ENCODE measurements around the gene PHTF1. TPM values are rescaled to one million over a fixed set of nuclear protein-coding genes. Genes with fewer than 3 reads are reported as not detected.

PHTF1 gene
- total and polyA plus RNA-seq, 10 of the 15 experiments (the other 5 are each of a cell fraction or from before 2014, with no cell fraction given), result 7.8 to 37.6 (median 24.1) TPM

GRCh38 chr1:113647164-113647563, 112.1 kb downstream of the PHTF1 start:
- no peaks in the 10 kb centered on the region for H3K9me3 ChIP-seq (replicated peaks; ENCODE audit: control insufficient read depth, insufficient read depth, low read length)
- FAIRE-seq (no peak), DNase-seq (ENCODE audit: low read depth, low spot score) (no peak), ATAC-seq (no peak)
- POLR2A ChIA-PET, result no interaction called here
- RAD21 ChIA-PET (ENCODE audit: unreplicated experiment), result no interaction called here
- no peak overlapping the region for H3K4me2 ChIP-seq (ENCODE audit: control insufficient read depth, insufficient read depth)
- no peaks in the 10 kb centered on the region for H3K79me2 ChIP-seq (ENCODE audit: control insufficient read depth, insufficient read depth, low read length)
- TF ChIP-seq IRF3 (IDR thresholded peaks at IDR 0.05), result no peak
- TF ChIP-seq, protein P1, sequence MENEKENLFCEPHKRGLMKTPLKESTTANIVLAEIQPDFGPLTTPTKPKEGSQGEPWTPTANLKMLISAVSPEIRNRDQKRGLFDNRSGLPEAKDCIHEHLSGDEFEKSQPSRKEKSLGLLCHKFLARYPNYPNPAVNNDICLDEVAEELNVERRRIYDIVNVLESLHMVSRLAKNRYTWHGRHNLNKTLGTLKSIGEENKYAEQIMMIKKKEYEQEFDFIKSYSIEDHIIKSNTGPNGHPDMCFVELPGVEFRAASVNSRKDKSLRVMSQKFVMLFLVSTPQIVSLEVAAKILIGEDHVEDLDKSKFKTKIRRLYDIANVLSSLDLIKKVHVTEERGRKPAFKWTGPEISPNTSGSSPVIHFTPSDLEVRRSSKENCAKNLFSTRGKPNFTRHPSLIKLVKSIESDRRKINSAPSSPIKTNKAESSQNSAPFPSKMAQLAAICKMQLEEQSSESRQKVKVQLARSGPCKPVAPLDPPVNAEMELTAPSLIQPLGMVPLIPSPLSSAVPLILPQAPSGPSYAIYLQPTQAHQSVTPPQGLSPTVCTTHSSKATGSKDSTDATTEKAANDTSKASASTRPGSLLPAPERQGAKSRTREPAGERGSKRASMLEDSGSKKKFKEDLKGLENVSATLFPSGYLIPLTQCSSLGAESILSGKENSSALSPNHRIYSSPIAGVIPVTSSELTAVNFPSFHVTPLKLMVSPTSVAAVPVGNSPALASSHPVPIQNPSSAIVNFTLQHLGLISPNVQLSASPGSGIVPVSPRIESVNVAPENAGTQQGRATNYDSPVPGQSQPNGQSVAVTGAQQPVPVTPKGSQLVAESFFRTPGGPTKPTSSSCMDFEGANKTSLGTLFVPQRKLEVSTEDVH (IDR thresholded peaks at IDR 0.05; ENCODE audit: low read depth, partially characterized antibody), result no peak
- no peak for TF ChIP-seq CHD2 (IDR thresholded peaks at IDR 0.05; ENCODE audit: borderline replicate concordance, low read depth, low read length)
- TF ChIP-seq RELA (IDR thresholded peaks at IDR 0.05; ENCODE audit: borderline replicate concordance, partially characterized antibody), result no peak
- no peak for TF ChIP-seq POU2F2 (IDR thresholded peaks at IDR 0.05; ENCODE audit: borderline replicate concordance, low read depth, low read length)
- TF ChIP-seq CBX3 (IDR thresholded peaks at IDR 0.05; ENCODE audit: borderline replicate concordance, low read depth), result no peak
- no peak for TF ChIP-seq SMARCA5 (IDR thresholded peaks at IDR 0.05)
- no peak for TF ChIP-seq STAT1 (conservative IDR thresholded peaks at IDR 0.05)
- TF ChIP-seq, protein P2, sequence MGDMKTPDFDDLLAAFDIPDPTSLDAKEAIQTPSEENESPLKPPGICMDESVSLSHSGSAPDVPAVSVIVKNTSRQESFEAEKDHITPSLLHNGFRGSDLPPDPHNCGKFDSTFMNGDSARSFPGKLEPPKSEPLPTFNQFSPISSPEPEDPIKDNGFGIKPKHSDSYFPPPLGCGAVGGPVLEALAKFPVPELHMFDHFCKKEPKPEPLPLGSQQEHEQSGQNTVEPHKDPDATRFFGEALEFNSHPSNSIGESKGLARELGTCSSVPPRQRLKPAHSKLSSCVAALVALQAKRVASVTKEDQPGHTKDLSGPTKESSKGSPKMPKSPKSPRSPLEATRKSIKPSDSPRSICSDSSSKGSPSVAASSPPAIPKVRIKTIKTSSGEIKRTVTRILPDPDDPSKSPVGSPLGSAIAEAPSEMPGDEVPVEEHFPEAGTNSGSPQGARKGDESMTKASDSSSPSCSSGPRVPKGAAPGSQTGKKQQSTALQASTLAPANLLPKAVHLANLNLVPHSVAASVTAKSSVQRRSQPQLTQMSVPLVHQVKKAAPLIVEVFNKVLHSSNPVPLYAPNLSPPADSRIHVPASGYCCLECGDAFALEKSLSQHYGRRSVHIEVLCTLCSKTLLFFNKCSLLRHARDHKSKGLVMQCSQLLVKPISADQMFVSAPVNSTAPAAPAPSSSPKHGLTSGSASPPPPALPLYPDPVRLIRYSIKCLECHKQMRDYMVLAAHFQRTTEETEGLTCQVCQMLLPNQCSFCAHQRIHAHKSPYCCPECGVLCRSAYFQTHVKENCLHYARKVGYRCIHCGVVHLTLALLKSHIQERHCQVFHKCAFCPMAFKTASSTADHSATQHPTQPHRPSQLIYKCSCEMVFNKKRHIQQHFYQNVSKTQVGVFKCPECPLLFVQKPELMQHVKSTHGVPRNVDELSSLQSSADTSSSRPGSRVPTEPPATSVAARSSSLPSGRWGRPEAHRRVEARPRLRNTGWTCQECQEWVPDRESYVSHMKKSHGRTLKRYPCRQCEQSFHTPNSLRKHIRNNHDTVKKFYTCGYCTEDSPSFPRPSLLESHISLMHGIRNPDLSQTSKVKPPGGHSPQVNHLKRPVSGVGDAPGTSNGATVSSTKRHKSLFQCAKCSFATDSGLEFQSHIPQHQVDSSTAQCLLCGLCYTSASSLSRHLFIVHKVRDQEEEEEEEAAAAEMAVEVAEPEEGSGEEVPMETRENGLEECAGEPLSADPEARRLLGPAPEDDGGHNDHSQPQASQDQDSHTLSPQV (IDR thresholded peaks at IDR 0.05), result no peak
- no peak for TF ChIP-seq MEF2A (IDR thresholded peaks at IDR 0.05; ENCODE audit: insufficient read depth, low read depth, low read length)
- TF ChIP-seq ZZZ3 (IDR thresholded peaks at IDR 0.05; ENCODE audit: control insufficient read depth, insufficient read length, low read depth), result no peak
- no peak overlapping the region for H2AFZ ChIP-seq (ENCODE audit: control insufficient read depth, low read depth, low read length)
- BruUV-seq (replicated peaks), result no TSS peak
- SMC1A ChIA-PET (ENCODE audit: uncharacterized antibody, unreplicated experiment), result no interaction called here
- CTCF ChIA-PET, result no interaction called here
- H3K4me3 ChIP-seq, result no peak overlapping the region
- 100% methylated on average over 1 of the region's 1 CpG for WGBS (ENCODE audit: insufficient coverage, insufficient replicate concordance, low lambda C conversion rate, missing lambda C conversion rate)
- no peak overlapping the region for H3K27ac ChIP-seq (ENCODE audit: control insufficient read depth, insufficient read depth)
- no peak overlapping the region for H3K9ac ChIP-seq (ENCODE audit: control insufficient read depth, insufficient read depth, low read length)
- H3K36me3 ChIP-seq (ENCODE audit: control insufficient read depth in 2 of 2, insufficient read depth in 2 of 2, low read length in 1 of 2), result no peaks in the 10 kb centered on the region
- no peaks in the 10 kb centered on the region for H3K4me1 ChIP-seq (ENCODE audit: control insufficient read depth, insufficient read depth, low read length)
- no peaks in the 10 kb centered on the region for H4K20me1 ChIP-seq (ENCODE audit: control insufficient read depth, insufficient read depth)
- intact Hi-C loops (cut with micrococcal nuclease; ENCODE audit: unreplicated experiment), result no loop called here
- in situ Hi-C loops (cut with MboI), result no loop called here
- H3K27me3 ChIP-seq (replicated peaks in 1 of 2; ENCODE audit: control insufficient read depth in 2 of 2, insufficient read depth in 2 of 2, low read length in 1 of 2), result no peaks in the 10 kb centered on the region
